Thyroid gland (tissue), 4 donors: ENCODE results near the gene SIRPB2.

Source experiments
- POLR2A ChIP-seq, 2 donors: fragments of 450-650 bp; IDR thresholded peaks; one replicate each; pipeline ENCODE4 v1.6.1; 2017; ENCODE audit warnings: antibody characterized with exemption in 2 of 2, mild to moderate bottlenecking in 2 of 2, moderate library complexity in 1 of 2
- TF ChIP-seq, protein P1 (sequence below), 6 experiments: fragments of 200-600 bp in 3 of 6; fragments of 450-650 bp in 3 of 6; sonication (generic) in 3 of 6; IDR thresholded peaks; one replicate each; pipeline ENCODE4 v1.5.1; 2016 to 2019; ENCODE audit warnings: antibody characterized with exemption in 6 of 6, mild to moderate bottlenecking in 2 of 6, inconsistent platforms in 1 of 6, moderate library complexity in 1 of 6

DNA sequence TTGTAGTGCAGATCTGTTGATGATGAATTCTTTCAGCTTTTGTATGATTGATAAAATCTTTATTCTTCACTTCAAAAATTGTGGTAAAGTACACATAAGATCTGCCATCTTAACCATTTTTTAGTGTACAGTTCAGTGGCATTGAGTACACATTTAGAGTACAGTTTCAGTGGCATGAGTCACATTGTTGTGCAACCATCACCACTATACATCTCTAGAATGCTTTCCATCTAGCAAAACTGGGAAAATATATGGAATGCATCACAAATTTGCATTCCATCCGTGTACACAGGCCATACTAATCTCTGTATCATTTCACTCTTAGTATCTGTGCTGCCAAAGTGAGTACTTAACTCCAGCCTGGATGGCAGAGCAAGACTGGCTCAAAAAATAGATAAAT lies 37.6 kb upstream of the SIRPB2 start:
- TF ChIP-seq POLR2A (IDR thresholded peaks at IDR 0.05): no peak
- TF ChIP-seq, protein P1, sequence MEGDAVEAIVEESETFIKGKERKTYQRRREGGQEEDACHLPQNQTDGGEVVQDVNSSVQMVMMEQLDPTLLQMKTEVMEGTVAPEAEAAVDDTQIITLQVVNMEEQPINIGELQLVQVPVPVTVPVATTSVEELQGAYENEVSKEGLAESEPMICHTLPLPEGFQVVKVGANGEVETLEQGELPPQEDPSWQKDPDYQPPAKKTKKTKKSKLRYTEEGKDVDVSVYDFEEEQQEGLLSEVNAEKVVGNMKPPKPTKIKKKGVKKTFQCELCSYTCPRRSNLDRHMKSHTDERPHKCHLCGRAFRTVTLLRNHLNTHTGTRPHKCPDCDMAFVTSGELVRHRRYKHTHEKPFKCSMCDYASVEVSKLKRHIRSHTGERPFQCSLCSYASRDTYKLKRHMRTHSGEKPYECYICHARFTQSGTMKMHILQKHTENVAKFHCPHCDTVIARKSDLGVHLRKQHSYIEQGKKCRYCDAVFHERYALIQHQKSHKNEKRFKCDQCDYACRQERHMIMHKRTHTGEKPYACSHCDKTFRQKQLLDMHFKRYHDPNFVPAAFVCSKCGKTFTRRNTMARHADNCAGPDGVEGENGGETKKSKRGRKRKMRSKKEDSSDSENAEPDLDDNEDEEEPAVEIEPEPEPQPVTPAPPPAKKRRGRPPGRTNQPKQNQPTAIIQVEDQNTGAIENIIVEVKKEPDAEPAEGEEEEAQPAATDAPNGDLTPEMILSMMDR (IDR thresholded peaks at IDR 0.05): no peak
